Measurements from ENCODE around the gene AXL.

The AXL gene

DNA sequence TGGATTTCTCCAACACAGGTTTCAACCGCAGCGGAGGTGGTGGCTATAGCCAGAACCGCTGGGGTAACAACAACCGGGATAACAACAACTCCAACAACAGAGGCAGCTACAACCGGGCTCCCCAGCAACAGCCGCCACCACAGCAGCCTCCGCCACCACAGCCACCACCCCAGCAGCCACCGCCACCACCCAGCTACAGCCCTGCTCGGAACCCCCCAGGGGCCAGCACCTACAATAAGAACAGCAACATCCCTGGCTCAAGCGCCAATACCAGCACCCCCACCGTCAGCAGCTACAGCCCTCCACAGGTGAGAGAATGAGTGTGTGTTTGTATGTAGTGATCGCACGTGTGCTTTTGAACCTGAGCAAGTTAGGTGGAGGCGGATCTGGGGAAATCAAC, 84.9 kb downstream of the AXL start:
- Histone ChIP-seq H3K4me1 (ENCODE audit: insufficient read depth, low read length, poor library complexity, severe bottlenecking) (peaks cover 26% of the 10 kb centered on the region), H4K20me1 (ENCODE audit: insufficient read depth, low read length, poor library complexity, severe bottlenecking) (peaks cover 46% of the 10 kb centered on the region), H2AFZ (ENCODE audit: low read length) (no peak overlapping the region), H3K9ac (ENCODE audit: low read depth, low read length, poor library complexity, severe bottlenecking) (no peak overlapping the region), H3K9me2 (replicated peaks; ENCODE audit: low read depth, low read length) (no peaks in the 10 kb centered on the region), H3K4me3 (ENCODE audit: low read length, poor library complexity, severe bottlenecking) (no peak overlapping the region), H3K9me3 (ENCODE audit: insufficient read depth, low read depth, low read length) (no peaks in the 10 kb centered on the region), H3K36me3 (ENCODE audit: insufficient read depth, low read length) (peaks cover 91% of the 10 kb centered on the region), H3K79me2 (ENCODE audit: insufficient read depth, low read length) (no peaks in the 10 kb centered on the region), H3K4me2 (ENCODE audit: low read depth, low read length, poor library complexity, severe bottlenecking) (no peak overlapping the region), H3F3A (ENCODE audit: low read depth) (peaks cover 6% of the 10 kb centered on the region; the same call in 1 of the 2 replicates), H3K27me3 (ENCODE audit: insufficient read depth, low read length, poor library complexity, severe bottlenecking) (no peaks in the 10 kb centered on the region)
- TF ChIP-seq, protein P1, sequence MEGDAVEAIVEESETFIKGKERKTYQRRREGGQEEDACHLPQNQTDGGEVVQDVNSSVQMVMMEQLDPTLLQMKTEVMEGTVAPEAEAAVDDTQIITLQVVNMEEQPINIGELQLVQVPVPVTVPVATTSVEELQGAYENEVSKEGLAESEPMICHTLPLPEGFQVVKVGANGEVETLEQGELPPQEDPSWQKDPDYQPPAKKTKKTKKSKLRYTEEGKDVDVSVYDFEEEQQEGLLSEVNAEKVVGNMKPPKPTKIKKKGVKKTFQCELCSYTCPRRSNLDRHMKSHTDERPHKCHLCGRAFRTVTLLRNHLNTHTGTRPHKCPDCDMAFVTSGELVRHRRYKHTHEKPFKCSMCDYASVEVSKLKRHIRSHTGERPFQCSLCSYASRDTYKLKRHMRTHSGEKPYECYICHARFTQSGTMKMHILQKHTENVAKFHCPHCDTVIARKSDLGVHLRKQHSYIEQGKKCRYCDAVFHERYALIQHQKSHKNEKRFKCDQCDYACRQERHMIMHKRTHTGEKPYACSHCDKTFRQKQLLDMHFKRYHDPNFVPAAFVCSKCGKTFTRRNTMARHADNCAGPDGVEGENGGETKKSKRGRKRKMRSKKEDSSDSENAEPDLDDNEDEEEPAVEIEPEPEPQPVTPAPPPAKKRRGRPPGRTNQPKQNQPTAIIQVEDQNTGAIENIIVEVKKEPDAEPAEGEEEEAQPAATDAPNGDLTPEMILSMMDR (conservative IDR thresholded peaks at IDR 0.05; ENCODE audit: low read length) = no peak
- no peak for TF ChIP-seq EZH2phosphoT487 (IDR thresholded peaks at IDR 0.05; ENCODE audit: borderline replicate concordance)

DNA sequence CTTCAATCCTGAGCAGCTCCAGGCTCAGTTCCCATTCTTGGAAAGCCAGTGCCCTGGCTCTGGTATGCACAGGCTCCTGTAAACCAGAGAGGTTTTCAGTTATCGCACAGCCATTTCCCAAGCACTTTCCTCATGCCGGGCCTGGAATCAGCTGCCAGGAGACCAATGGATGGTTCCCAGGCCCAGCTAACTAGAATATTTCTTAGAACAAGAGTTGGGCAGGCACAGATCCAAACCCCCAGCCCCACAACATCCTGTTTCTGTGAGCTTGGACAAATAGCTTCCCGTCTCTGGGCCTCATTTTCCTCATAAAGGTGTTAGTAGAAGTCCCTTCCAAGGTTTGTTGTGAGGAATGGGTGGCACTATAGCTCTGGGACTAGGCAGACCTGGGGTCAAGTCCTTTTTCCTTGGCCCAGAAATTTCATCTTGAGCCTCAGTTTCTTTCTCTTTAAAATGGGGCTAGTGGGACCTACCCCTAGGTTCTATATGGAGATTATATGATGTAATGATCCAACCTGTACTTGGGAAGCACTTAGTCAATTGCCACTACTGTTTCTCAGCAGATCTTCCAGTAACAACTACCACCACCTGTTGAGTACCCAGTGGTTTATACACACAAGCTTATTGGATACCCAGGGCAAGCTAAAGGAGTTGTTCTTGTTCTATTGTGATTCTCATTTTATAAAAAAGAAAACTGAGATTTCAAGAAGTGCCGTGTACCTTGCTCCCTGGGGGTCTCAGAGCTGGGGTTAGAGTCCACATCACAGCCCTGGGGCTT, 85.9 kb downstream of the AXL start:
- Histone ChIP-seq H3K9me3 (ENCODE audit: insufficient read depth, low read depth, low read length) (no peaks in the 10 kb centered on the region), H3K79me2 (ENCODE audit: insufficient read depth, low read length) (peaks cover 7% of the 10 kb centered on the region; the same call in 1 of the 2 replicates), H4K20me1 (ENCODE audit: insufficient read depth, low read length, poor library complexity, severe bottlenecking) (peaks cover 38% of the 10 kb centered on the region), H3K4me1 (ENCODE audit: insufficient read depth, low read length, poor library complexity, severe bottlenecking) (peaks cover 34% of the 10 kb centered on the region), H3K9me2 (replicated peaks; ENCODE audit: low read depth, low read length) (no peaks in the 10 kb centered on the region), H3K9ac (ENCODE audit: low read depth, low read length, poor library complexity, severe bottlenecking) (no peak overlapping the region), H3K27me3 (ENCODE audit: insufficient read depth, low read length, poor library complexity, severe bottlenecking) (no peaks in the 10 kb centered on the region), H2AFZ (ENCODE audit: low read length) (no peak overlapping the region), H3K36me3 (ENCODE audit: insufficient read depth, low read length) (peaks cover 82% of the 10 kb centered on the region), H3K4me3 (ENCODE audit: low read length, poor library complexity, severe bottlenecking) (no peak overlapping the region), H3F3A (ENCODE audit: low read depth) (peaks cover 6% of the 10 kb centered on the region; the same call in 1 of the 2 replicates), H3K4me2 (ENCODE audit: low read depth, low read length, poor library complexity, severe bottlenecking) (no peak overlapping the region)
- no peak for TF ChIP-seq EZH2phosphoT487 (IDR thresholded peaks at IDR 0.05; ENCODE audit: borderline replicate concordance)
- TF ChIP-seq, protein P1 (conservative IDR thresholded peaks at IDR 0.05; ENCODE audit: low read length) = no peak

GRCh38 chr19:41305927-41306793, 87.1 kb downstream of the AXL start:
- Histone ChIP-seq H3K4me1 (ENCODE audit: insufficient read depth, low read length, poor library complexity, severe bottlenecking) (peaks cover 41% of the 10 kb centered on the region), H3K9ac (ENCODE audit: low read depth, low read length, poor library complexity, severe bottlenecking) (peak overlapping the region; percentile 59), H3F3A (ENCODE audit: low read depth) (peaks cover 6% of the 10 kb centered on the region; the same call in 1 of the 2 replicates), H4K20me1 (ENCODE audit: insufficient read depth, low read length, poor library complexity, severe bottlenecking) (peaks cover 32% of the 10 kb centered on the region), H3K27me3 (ENCODE audit: insufficient read depth, low read length, poor library complexity, severe bottlenecking) (no peaks in the 10 kb centered on the region), H3K4me2 (ENCODE audit: low read depth, low read length, poor library complexity, severe bottlenecking) (peak overlapping the region; percentile 68), H3K4me3 (ENCODE audit: low read length, poor library complexity, severe bottlenecking) (no peak overlapping the region), H3K9me3 (ENCODE audit: insufficient read depth, low read depth, low read length) (no peaks in the 10 kb centered on the region), H2AFZ (ENCODE audit: low read length) (no peak overlapping the region), H3K36me3 (ENCODE audit: insufficient read depth, low read length) (peaks cover 69% of the 10 kb centered on the region), H3K9me2 (replicated peaks; ENCODE audit: low read depth, low read length) (no peaks in the 10 kb centered on the region), H3K79me2 (ENCODE audit: insufficient read depth, low read length) (peaks cover 16% of the 10 kb centered on the region)
- TF ChIP-seq, protein P1 (conservative IDR thresholded peaks at IDR 0.05; ENCODE audit: low read length) = no peak
- no peak for TF ChIP-seq EZH2phosphoT487 (IDR thresholded peaks at IDR 0.05; ENCODE audit: borderline replicate concordance)

Data from Loucy (cell line).